Breast epithelium (tissue), 3 donors: ENCODE results near the gene SCUBE3.

ENCODE experiments used
- CTCF ChIP-seq, 3 donors: fragments of 450-650 bp; IDR thresholded peaks; one replicate each; pipeline ENCODE4 v1.5.1; 2016 to 2017; ENCODE audit warnings: antibody characterized with exemption in 3 of 3, mild to moderate bottlenecking in 3 of 3, moderate library complexity in 3 of 3
- POLR2A ChIP-seq: fragments of 450-650 bp; IDR thresholded peaks from one replicate; pipeline ENCODE4 v1.6.1; 2016; ENCODE audit warnings: antibody characterized with exemption, mild to moderate bottlenecking, moderate library complexity

- TF ChIP-seq CTCF (IDR thresholded peaks at IDR 0.05) (no peak), POLR2A (no peak)
Observed at GRCh38 chr6:35170891-35171290, 42.9 kb upstream of the SCUBE3 start.
